PC-3 (cell line): ENCODE results near the gene SACS. TPM values are rescaled to one million over a fixed set of nuclear protein-coding genes. Genes with fewer than 3 reads are reported as not detected.

Experiments
- ATAC-seq: fragments of 200-7000 bp; cut with Tn5 transposase; 2 replicates; pipeline ENCODE4 v1.9.1; 2020; ENCODE audit warnings: mild to moderate bottlenecking, moderate library complexity
- BruUV-seq: library from RNA; stranded (reverse); fragments of 400-500 nt; replicated peaks from 2 replicates; lab custom pipeline; 2021; lab: Mats Ljungman, UMichigan
- CTCF ChIA-PET: fragments of 300-600 bp; sonication (Branson Sonifier 250); formaldehyde crosslinking; loops from one replicate; lab custom pipeline; 2022; ENCODE audit warnings: antibody characterized with exemption; lab: Charles Lee
- POLR2A ChIA-PET: fragments of 300-600 bp; sonication (Branson Sonifier 250); formaldehyde crosslinking; loops from one replicate; lab custom pipeline; 2022; ENCODE audit warnings: antibody characterized with exemption; ENCODE audit not compliant: unreplicated experiment; lab: Charles Lee
- DNase-seq: peaks from one replicate; pipeline ENCODE4 v3.0.0-alpha.2; 2015
- H2AFZ ChIP-seq: fragments of 300-600 bp; sonication (generic); 2 replicates; pipeline ENCODE4 v1.6.0; 2016; ENCODE audit warnings: antibody characterized with exemption, low read length
- H3F3A ChIP-seq: fragments of 300-600 bp; sonication (generic); one replicate; pipeline ENCODE4 v1.6.0; 2017; ENCODE audit warnings: antibody characterized with exemption, low read length, control low read depth, mild to moderate bottlenecking; ENCODE audit not compliant: unreplicated experiment
- H3K27ac ChIP-seq: fragments of 300-600 bp; sonication (generic); 2 replicates; pipeline ENCODE4 v1.5.1; 2016; ENCODE audit warnings: mild to moderate bottlenecking, low read length
- H3K27me3 ChIP-seq: fragments of 300-600 bp; sonication (generic); 2 replicates; pipeline ENCODE4 v1.6.1; 2016; ENCODE audit warnings: low read length, mixed read lengths
- H3K36me3 ChIP-seq: fragments of 300-600 bp; sonication (generic); 2 replicates; pipeline ENCODE4 v1.6.1; 2016; ENCODE audit warnings: low read depth, mixed run types, low read length, mixed read lengths
- H3K4me1 ChIP-seq: fragments of 300-600 bp; sonication (generic); 2 replicates; pipeline ENCODE4 v1.5.1; 2016; ENCODE audit warnings: low read length; ENCODE audit not compliant: insufficient read depth
- H3K4me2 ChIP-seq: fragments of 300-600 bp; sonication (generic); 2 replicates; pipeline ENCODE4 v1.6.0; 2016; ENCODE audit warnings: low read length
- H3K4me3 ChIP-seq: fragments of 300-600 bp; sonication (generic); 2 replicates; pipeline ENCODE4 v1.5.1; 2016; ENCODE audit warnings: mild to moderate bottlenecking, low read length, mixed read lengths
- H3K79me2 ChIP-seq: fragments of 300-600 bp; sonication (generic); 2 replicates; pipeline ENCODE4 v1.6.1; 2017; ENCODE audit warnings: low read length, mixed read lengths
- H3K9ac ChIP-seq: fragments of 300-600 bp; sonication (generic); 2 replicates; pipeline ENCODE4 v1.6.0; 2016; ENCODE audit warnings: mild to moderate bottlenecking, low read length
- H3K9me2 ChIP-seq: fragments of 300-600 bp; sonication (generic); replicated peaks from 2 replicates; pipeline ENCODE4 v1.6.1; 2016; ENCODE audit warnings: mixed run types, low read length, mixed read lengths
- H3K9me3 ChIP-seq: fragments of 300-600 bp; sonication (generic); 2 replicates; pipeline ENCODE4 v1.6.1; 2016; ENCODE audit warnings: low read length, mixed read lengths
- H4K20me1 ChIP-seq: fragments of 300-600 bp; sonication (generic); 2 replicates; pipeline ENCODE4 v1.6.1; 2016; ENCODE audit warnings: low read length, mixed read lengths
- CTCF ChIP-seq: fragments of 300-600 bp; sonication (generic); conservative IDR thresholded peaks from 2 replicates; pipeline ENCODE4 v1.5.1; 2017; ENCODE audit warnings: antibody characterized with exemption, low read depth, mild to moderate bottlenecking, low read length
- EZH2 ChIP-seq: fragments of 300-600 bp; sonication (generic); IDR thresholded peaks from one replicate; pipeline ENCODE4 v1.6.1; 2017; ENCODE audit warnings: antibody characterized with exemption, mild to moderate bottlenecking, low read length; ENCODE audit not compliant: unreplicated experiment
- EZH2phosphoT487 ChIP-seq: fragments of 300-600 bp; sonication (generic); IDR thresholded peaks from 2 replicates; pipeline ENCODE4 v1.6.1; 2018; ENCODE audit warnings: mild to moderate bottlenecking, antibody characterized with exemption, low read length, borderline replicate concordance
- intact Hi-C: fragments of 100-400 bp; cut with micrococcal nuclease; formaldehyde crosslinking; loops from 2 replicates; pipeline ENCODE4 v1.9.0; 2023
- total RNA-seq: library from RNA; depleted of rRNA; stranded (reverse); fragments of >200 nt; gene quantifications from 2 replicates; pipeline ENCODE4 v1.2.3, GENCODE V29; 2014

The SACS gene
- total RNA-seq, 1 experiment from 2014 or later: 31.6 TPM

- POLR2A ChIA-PET: no interaction called here
- no peak overlapping the region for H2AFZ ChIP-seq
- ATAC-seq (no peak), DNase-seq (no peak)
- no peak overlapping the region for H3K4me2 ChIP-seq
- CTCF ChIA-PET: no interaction called here
- no peaks in the 10 kb centered on the region for H4K20me1 ChIP-seq
- no peaks in the 10 kb centered on the region for H3K9me2 ChIP-seq
- H3K4me3 ChIP-seq: no peak overlapping the region
- no peaks in the 10 kb centered on the region for H3K36me3 ChIP-seq
- H3K79me2 ChIP-seq: no peaks in the 10 kb centered on the region
- no peaks in the 10 kb centered on the region for H3K9me3 ChIP-seq
- H3K9ac ChIP-seq: no peak overlapping the region
- no peaks in the 10 kb centered on the region for H3F3A ChIP-seq
- no TSS peak for BruUV-seq
- H3K27me3 ChIP-seq: no peaks in the 10 kb centered on the region
- no peak for TF ChIP-seq CTCF
- no peak for TF ChIP-seq EZH2phosphoT487
- no peak for TF ChIP-seq EZH2
- H3K4me1 ChIP-seq: 0 out of 2 replicates have a peak, but pooled peaks cover 3% of the 10 kb centered on the region
- intact Hi-C loops: no loop called here
- no peak overlapping the region for H3K27ac ChIP-seq
These were observed 17.0 kb upstream of the SACS start for GRCh38 chr13:23450340-23451046.

GRCh38 chr13:23449398-23450162 is 16.1 kb upstream of the SACS start:
- H3K4me1 ChIP-seq: 0 out of 2 replicates have a peak, but pooled peaks cover 3% of the 10 kb centered on the region
- H3K79me2 ChIP-seq: no peaks in the 10 kb centered on the region
- H3K36me3 ChIP-seq: no peaks in the 10 kb centered on the region
- ChIA-PET CTCF (no interaction called here), POLR2A (no interaction called here)
- H3K27ac ChIP-seq: no peak overlapping the region
- no peaks in the 10 kb centered on the region for H3K27me3 ChIP-seq
- no TSS peak for BruUV-seq
- H3K9me2 ChIP-seq: no peaks in the 10 kb centered on the region
- no peak for TF ChIP-seq EZH2phosphoT487
- no peak for TF ChIP-seq EZH2
- TF ChIP-seq CTCF: no peak
- no peak overlapping the region for H3K9ac ChIP-seq
- no peak overlapping the region for H2AFZ ChIP-seq
- no peaks in the 10 kb centered on the region for H3K9me3 ChIP-seq
- no peaks in the 10 kb centered on the region for H3F3A ChIP-seq
- intact Hi-C loops: no loop called here
- DNase-seq (no peak), ATAC-seq (no peak)
- no peaks in the 10 kb centered on the region for H4K20me1 ChIP-seq
- no peak overlapping the region for H3K4me3 ChIP-seq
- H3K4me2 ChIP-seq: no peak overlapping the region

- no TSS peak for BruUV-seq
- no peak for DNase-seq
- 0 out of 2 replicates have a peak, but pooled peaks cover 3% of the 10 kb centered on the region for H3K4me1 ChIP-seq
- POLR2A ChIA-PET: no interaction called here
- H3K27ac ChIP-seq: no peak overlapping the region
- no peaks in the 10 kb centered on the region for H3K79me2 ChIP-seq
- H3K4me2 ChIP-seq: no peak overlapping the region
- no peaks in the 10 kb centered on the region for H3K36me3 ChIP-seq
- no peak for TF ChIP-seq EZH2phosphoT487
- TF ChIP-seq CTCF: no peak
- no peak for TF ChIP-seq EZH2
- H2AFZ ChIP-seq: no peak overlapping the region
- CTCF ChIA-PET: no interaction called here
- ATAC-seq: no peak
- H3K4me3 ChIP-seq: no peak overlapping the region
- H3K9me3 ChIP-seq: no peaks in the 10 kb centered on the region
- H3F3A ChIP-seq: no peaks in the 10 kb centered on the region
- intact Hi-C loops: no loop called here
- no peaks in the 10 kb centered on the region for H3K9me2 ChIP-seq
- H3K27me3 ChIP-seq: no peaks in the 10 kb centered on the region
- H3K9ac ChIP-seq: no peak overlapping the region
- H4K20me1 ChIP-seq: no peaks in the 10 kb centered on the region
These were observed 14.4 kb upstream of the SACS start for GRCh38 chr13:23447927-23448326.
